HG03135 (cell line): ENCODE measurements around the gene FAM110C.
"Not testable (repeated sequence)": the region's sequence is repeated elsewhere in the genome, so short reads cannot be mapped to it uniquely, and the experiment has no call there.

Source experiments
- ATAC-seq: cut with Tn5 transposase; IDR thresholded peaks from one replicate; pipeline ENCODE4 v1.9.1; 2021; ENCODE audit warnings: mild to moderate bottlenecking, moderate library complexity; ENCODE audit not compliant: unreplicated experiment

FAM110C gene, protein sequence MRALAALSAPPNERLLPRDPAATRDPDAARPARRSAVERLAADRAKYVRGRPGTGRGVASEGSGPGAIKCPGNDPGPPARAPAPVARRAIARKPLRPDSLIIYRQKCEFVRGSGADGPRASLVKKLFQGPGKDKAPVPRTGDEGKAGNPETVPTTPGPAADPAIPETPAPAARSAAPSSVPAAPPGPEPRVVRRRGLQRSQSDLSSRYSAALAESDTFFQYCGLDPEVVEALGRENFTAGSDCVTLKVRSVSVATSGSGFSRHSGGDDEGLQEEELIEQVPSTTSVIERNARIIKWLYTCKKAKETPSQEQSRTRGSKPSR

GRCh38 chr2:46471-47345 lies at the start of gene FAM110C:
FAM110C (minus strand) TSS chr2:46505; CDS start chr2:46385, 120 bp downstream.
- no peak for ATAC-seq

DNA sequence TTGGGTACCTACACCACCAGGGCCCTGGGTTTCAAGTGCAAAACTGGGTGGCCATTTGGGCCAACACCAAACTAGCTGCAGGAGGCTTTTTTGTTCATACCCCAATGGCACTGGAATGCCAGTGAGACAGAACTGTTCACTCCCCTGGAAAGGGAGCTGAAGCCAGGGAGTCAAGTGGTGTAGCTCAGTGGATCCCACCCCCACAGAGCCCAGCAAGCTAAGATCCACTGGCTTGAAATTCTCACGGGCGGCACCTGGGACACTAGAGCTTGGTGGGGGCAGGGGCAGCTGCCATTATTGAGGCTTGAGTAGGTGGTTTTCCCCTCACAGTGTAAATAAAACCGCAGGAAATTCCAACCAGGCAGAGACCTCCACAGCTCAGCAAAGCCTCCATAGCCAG lies 46.0 kb upstream of the FAM110C start:
- ATAC-seq = no peak

- ATAC-seq = no peak
These were observed 44.5 kb upstream of the FAM110C start for GRCh38 chr2:90645-91312.

DNA sequence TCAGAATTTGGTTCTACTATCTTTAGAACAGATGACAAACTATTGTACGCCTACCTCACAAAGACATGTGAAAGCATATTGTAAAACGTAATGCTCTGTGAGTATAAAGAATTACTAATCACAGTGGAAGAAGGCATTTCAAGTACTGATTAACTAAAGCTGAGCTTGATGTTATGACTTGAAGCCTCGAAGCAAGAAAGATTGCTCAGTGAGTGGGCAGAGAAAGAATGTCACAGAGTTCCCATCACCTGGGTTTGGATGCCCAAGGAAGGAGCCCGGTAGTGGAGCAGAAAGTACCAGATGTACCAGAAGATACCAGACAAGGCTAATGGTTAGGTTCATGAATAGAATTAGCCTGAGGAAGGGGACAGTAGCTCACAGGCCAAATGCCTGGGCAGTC lies 39.5 kb upstream of the FAM110C start:
- no peak for ATAC-seq

- no peak for ATAC-seq
These were observed 37.8 kb upstream of the FAM110C start for GRCh38 chr2:84121-84520.

GRCh38 chr2:80971-81736 lies 34.8 kb upstream of the FAM110C start:
- ATAC-seq = no peak

DNA sequence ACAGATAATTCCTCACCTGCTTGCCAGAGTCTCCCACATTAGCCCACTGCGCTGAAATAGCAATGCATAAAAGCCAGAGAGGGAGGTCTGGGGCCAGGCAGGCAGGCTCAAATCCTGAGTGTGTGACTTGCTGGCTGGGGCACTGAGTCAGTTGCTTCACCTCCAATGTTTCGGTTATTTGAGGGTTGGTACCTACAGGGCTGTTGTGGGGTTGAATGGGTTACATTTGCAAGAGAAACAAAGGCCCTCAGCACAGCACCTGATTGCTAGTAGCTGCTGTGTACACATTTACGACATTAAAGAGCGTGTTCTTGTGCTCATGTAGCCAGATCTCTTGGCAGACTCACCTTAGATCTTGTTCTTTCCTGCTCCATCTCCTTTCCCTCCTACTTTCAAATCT lies 34.1 kb upstream of the FAM110C start:
- ATAC-seq = no peak

- ATAC-seq = no peak
These were observed 25.2 kb upstream of the FAM110C start for GRCh38 chr2:71309-72035.

- ATAC-seq = no peak
These were observed 23.4 kb upstream of the FAM110C start for GRCh38 chr2:69366-70344.

DNA sequence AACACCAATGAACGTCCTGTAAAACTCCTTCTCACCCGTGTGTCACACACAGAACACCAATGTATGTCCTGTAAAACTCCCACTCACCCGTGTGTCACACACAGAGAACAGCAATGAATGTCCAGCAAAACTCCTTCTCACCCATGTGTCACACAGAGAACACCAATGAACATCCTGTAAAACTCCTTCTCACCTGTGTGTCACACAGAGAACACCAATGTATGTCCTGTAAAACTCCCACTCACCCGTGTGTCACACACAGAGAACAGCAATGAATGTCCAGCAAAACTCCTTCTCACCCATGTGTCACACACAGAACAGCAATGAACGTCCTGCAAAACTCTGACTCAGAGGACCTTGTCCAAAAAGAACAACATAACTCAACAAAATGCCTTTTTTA lies 22.3 kb upstream of the FAM110C start:
- ATAC-seq = not testable (repeated sequence)

GRCh38 chr2:66853-67252 lies 20.5 kb upstream of the FAM110C start:
- ATAC-seq = no peak

- no peak for ATAC-seq
These were observed 18.8 kb upstream of the FAM110C start for GRCh38 chr2:65121-65520.

- no peak for ATAC-seq
These were observed 9.5 kb upstream of the FAM110C start for GRCh38 chr2:55587-56448.

DNA sequence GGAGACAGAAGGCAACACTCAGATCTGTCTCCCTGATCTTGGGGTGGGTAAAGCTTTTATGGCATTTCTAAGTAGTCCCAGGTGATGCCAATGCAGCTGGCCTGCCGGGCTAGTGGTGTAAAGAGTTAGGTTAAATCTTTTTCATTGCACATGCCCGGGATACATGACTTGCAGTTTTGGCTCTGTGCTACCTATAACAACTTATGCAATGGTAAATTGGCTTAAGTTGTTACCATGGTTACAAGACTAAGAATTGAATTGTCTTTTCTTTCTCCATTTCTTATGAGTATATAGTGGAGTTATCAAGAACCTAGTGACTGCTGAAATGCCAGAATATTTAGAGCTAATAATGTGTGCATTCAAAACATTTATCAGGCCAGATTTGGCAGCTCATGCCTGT lies 5.3 kb upstream of the FAM110C start:
- no peak for ATAC-seq

DNA sequence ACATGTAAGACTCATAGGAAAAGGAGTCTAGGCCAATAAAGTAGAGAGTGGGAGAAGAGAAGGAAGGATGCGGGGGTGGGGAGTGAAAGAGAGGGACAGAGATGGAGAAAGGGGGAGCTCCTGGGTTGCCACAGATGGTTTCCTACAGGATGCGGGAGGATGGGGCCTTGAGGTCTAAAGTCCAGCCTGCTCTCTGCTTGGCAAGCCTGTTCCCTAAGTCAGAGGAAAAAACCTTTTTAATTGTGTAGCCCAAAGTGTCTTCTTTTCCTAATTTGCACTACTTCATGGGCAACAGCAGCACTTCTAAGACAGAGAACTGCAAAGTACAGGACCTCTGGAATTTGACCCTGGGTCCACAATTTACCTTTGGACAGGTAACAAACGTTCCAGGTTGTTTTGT lies 1.4 kb upstream of the FAM110C start:
- no peak for ATAC-seq

DNA sequence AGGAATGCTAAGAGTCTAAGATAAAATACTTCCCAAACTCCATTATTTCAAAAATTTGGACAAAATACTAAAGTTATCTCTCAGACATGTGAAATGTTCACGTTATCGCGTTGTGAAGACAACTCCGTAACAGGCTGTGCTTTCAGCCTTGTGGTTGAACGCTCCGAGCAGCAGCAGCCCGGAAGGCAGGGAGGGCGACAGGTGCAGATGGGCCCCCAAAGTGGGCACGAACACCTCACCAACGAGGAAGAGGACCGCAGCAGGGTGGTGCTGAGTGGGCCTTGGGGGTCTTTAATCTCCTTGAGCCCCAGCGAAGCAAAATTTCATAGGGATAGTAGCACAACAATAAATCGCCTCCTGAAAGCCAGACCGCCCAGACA lies 1.0 kb upstream of the FAM110C start:
- ATAC-seq = no peak

GRCh38 chr2:46131-46470 lies 204 bp downstream of the FAM110C start:
- ATAC-seq = no peak
